Measurements from ENCODE around the gene NCOA4.
A peak's percentile ranks its signal among the peaks of the same experiment; 100 is the strongest.

NCOA4 gene

GRCh38 chr10:46030091-46030937 is at the start of gene NCOA4:
Gene NCOA4, minus strand, starts transcription at chr10:46030623. Its CDS starts 13,943 bp downstream, at chr10:46016680.
- DNase-seq (ENCODE audit: low read depth, low spot score) = peak; percentile 97
- TF ChIP-seq CTCF (IDR thresholded peaks at IDR 0.05; ENCODE audit: low read depth, low read length) = peak; percentile 72
- peak within 1 kb of the TSS; percentile 81 for H3K4me3 ChIP-seq (ENCODE audit: low read depth, low read length)
- in situ Hi-C loops (cut with HindIII; ENCODE audit: low sequenced_read_pairs) = no loop called here

- DNase-seq (ENCODE audit: low read depth, low spot score) = no peak
- no peak overlapping the region for H3K4me3 ChIP-seq (ENCODE audit: low read depth, low read length)
- in situ Hi-C loops (cut with HindIII; ENCODE audit: low sequenced_read_pairs) = no loop called here
- no peak for TF ChIP-seq CTCF (IDR thresholded peaks at IDR 0.05; ENCODE audit: low read depth, low read length)
Observed at GRCh38 chr10:46079831-46080585, 49.6 kb upstream of the NCOA4 start.

- in situ Hi-C loops (cut with HindIII; ENCODE audit: low sequenced_read_pairs) = no loop called here
- TF ChIP-seq CTCF (IDR thresholded peaks at IDR 0.05; ENCODE audit: low read depth, low read length) = no peak
- DNase-seq (ENCODE audit: low read depth, low spot score) = no peak
- no peak overlapping the region for H3K4me3 ChIP-seq (ENCODE audit: low read depth, low read length)
Observed at GRCh38 chr10:46077731-46078413, 47.4 kb upstream of the NCOA4 start.

- H3K4me3 ChIP-seq (ENCODE audit: low read depth, low read length) = no peak overlapping the region
- no peak for TF ChIP-seq CTCF (IDR thresholded peaks at IDR 0.05; ENCODE audit: low read depth, low read length)
- no peak for DNase-seq (ENCODE audit: low read depth, low spot score)
- in situ Hi-C loops (cut with HindIII; ENCODE audit: low sequenced_read_pairs) = no loop called here
Observed at GRCh38 chr10:46077141-46077554, 46.7 kb upstream of the NCOA4 start.

- no peak for DNase-seq (ENCODE audit: low read depth, low spot score)
- in situ Hi-C loops (cut with HindIII; ENCODE audit: low sequenced_read_pairs) = no loop called here
- H3K4me3 ChIP-seq (ENCODE audit: low read depth, low read length) = no peak overlapping the region
- no peak for TF ChIP-seq CTCF (IDR thresholded peaks at IDR 0.05; ENCODE audit: low read depth, low read length)
Observed at GRCh38 chr10:46075869-46076268, 45.4 kb upstream of the NCOA4 start.

GRCh38 chr10:46074196-46074946 is 43.9 kb upstream of the NCOA4 start:
- in situ Hi-C loops (cut with HindIII; ENCODE audit: low sequenced_read_pairs) = no loop called here
- no peak for TF ChIP-seq CTCF (IDR thresholded peaks at IDR 0.05; ENCODE audit: low read depth, low read length)
- no peak overlapping the region for H3K4me3 ChIP-seq (ENCODE audit: low read depth, low read length)

More at GRCh38 chr10:46074196-46074946, 43.9 kb upstream of the NCOA4 start:
- DNase-seq (ENCODE audit: low read depth, low spot score) = no peak
